GM13976 (cell line): ENCODE results near the gene SPTA1.
"Not testable (repeated sequence)": the region's sequence is repeated elsewhere in the genome, so short reads cannot be mapped to it uniquely, and the experiment has no call there.

Experiments used
- DNase-seq: peaks from one replicate; pipeline ENCODE4 v3.0.0; 2012; ENCODE audit warnings: low spot score
- in situ Hi-C: fragments of 300-500 bp; cut with MboI; formaldehyde crosslinking; loops from one replicate; pipeline ENCODE4 v1.12.0; 2022; ENCODE audit warnings: low sequenced_read_pairs, mixed read lengths, inconsistent platforms; ENCODE audit not compliant: unreplicated experiment
- TF ChIP-seq, protein P1 (sequence below): IDR thresholded peaks from 2 replicates; pipeline ENCODE4 v1.5.1; 2012; ENCODE audit warnings: borderline replicate concordance, mild to moderate bottlenecking; ENCODE audit not compliant: insufficient read depth; ENCODE audit errors: extremely low read depth, missing control alignments, control extremely low read depth

SPTA1 gene

DNA sequence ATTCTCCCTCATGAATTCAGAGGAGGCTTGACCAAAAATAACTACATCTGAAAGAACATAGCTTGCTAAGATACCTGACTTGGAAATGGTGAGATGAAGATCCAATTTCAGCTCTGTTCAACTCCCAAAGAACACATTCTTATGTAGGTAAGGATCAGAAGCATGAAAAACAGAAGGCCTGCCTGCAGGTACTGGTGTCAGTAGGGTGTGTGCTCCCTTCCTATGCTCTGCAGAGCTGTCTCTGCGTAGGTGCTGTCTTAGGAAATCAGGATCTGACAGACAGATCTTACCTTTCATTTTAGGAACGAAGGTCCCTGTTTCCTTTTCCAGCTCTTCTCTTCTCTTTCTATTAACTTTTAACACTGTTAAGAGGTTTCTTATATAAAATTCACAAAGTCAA is 19.6 kb upstream of the SPTA1 start:
- TF ChIP-seq, protein P1, sequence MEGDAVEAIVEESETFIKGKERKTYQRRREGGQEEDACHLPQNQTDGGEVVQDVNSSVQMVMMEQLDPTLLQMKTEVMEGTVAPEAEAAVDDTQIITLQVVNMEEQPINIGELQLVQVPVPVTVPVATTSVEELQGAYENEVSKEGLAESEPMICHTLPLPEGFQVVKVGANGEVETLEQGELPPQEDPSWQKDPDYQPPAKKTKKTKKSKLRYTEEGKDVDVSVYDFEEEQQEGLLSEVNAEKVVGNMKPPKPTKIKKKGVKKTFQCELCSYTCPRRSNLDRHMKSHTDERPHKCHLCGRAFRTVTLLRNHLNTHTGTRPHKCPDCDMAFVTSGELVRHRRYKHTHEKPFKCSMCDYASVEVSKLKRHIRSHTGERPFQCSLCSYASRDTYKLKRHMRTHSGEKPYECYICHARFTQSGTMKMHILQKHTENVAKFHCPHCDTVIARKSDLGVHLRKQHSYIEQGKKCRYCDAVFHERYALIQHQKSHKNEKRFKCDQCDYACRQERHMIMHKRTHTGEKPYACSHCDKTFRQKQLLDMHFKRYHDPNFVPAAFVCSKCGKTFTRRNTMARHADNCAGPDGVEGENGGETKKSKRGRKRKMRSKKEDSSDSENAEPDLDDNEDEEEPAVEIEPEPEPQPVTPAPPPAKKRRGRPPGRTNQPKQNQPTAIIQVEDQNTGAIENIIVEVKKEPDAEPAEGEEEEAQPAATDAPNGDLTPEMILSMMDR, result no peak
- DNase-seq, result no peak
- in situ Hi-C loops, result no loop called here

DNA sequence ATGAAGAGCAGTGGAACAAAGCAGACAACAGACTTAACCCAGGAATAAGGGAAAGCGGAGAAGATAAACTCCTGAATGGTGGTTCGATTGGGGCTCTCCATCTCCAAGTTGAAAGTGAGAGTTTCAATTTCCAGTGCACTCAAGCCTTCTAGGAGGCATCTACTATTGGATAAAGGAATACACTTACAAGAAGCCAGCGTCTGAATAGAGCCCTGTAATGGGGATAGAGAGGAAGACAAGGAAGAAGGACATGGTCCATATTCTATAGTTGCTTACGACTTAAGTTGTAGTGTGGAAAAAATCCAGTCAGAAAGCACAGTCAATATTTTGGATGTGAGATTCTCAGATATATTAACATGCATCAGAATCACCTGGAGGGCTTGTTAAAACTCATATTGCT is 14.0 kb upstream of the SPTA1 start, which contains the start of gene OR6K2:
OR6K2 (minus strand) TSS at position 101 of the 400 bp plus-strand sequence; CDS start at position 101, 0 bp downstream.
- in situ Hi-C loops, result no loop called here
- TF ChIP-seq, protein P1, result no peak
- no peak for DNase-seq

DNA sequence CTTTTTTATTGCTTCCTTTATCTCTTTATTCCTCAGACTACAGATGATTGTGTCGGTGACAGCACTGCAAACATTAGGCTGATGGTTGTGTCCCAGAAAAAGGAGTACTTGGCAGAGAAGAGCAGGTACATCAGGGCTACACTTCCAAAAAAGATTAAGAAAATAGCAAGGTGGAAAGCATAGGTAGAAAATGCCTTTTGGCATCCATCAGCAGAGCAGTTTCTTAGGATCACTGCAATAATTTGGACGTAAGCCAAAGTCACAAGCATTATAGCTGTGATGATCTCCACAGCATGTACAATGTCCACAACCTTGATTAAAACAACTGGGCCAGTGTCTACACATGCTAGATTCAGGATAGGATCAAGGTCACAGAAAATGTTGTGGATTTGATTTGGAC is 8.1 kb upstream of the SPTA1 start:
- no peak for DNase-seq
- in situ Hi-C loops, result no loop called here
- TF ChIP-seq, protein P1, result no peak

DNA sequence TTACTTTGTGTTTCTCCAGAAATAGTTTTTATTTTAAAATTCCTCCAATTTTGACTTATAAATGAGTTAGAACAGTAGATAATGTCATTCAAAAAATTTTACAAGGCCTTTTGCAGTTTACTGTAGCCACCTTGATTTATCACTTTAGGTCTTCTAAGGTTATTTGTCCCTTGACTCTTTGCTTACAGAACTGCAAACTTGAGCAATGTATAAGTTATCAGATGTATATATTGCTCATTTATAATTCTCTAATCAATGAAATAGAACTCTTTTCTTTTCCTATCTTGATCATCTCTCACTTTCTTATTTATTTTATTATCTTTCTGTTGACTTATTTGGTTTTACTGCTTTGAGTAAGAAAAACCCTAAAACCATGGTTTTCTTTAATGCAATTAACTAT is 5.8 kb upstream of the SPTA1 start:
- in situ Hi-C loops, result no loop called here
- no peak for DNase-seq
- TF ChIP-seq, protein P1, result no peak

DNA sequence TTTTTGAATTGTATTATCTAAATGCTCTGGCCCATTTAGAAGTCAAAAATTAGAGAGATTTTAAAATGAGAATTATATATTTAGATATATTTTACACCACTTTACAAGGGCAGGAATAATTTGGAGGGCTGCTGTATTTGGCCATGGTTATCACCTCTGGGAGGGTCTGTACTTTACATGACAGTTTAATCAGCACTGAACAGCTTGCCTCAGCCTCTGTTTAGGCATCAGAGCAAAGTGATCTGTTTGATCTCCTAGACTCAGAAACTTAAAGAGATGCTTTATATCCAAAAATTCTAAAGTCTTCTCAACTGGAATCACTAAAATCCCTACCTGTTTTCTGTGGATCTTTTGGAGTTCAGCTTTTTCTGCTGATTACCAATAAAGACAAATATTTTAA is 5.4 kb upstream of the SPTA1 start:
- in situ Hi-C loops, result no loop called here
- TF ChIP-seq, protein P1, result no peak
- no peak for DNase-seq

DNA sequence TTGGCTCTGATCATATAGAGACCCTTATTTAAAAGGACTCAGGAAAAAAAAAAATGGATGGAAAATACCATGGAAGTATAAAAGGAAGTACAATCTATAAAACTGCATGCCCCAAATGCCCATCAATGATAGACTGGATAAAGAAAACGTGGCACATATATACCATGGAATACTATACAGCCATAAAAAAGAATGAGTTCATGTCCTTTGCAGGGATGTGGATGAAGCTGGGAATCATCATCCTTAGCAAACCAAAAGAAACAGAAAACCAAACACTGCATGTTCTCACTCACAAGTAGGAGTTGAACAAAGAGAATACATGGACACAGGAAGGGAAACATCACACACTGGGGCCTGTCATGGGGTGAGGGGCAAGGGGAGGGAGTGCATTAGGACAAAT is 4.6 kb upstream of the SPTA1 start:
- DNase-seq, in situ Hi-C loops: not testable (repeated sequence)

DNA sequence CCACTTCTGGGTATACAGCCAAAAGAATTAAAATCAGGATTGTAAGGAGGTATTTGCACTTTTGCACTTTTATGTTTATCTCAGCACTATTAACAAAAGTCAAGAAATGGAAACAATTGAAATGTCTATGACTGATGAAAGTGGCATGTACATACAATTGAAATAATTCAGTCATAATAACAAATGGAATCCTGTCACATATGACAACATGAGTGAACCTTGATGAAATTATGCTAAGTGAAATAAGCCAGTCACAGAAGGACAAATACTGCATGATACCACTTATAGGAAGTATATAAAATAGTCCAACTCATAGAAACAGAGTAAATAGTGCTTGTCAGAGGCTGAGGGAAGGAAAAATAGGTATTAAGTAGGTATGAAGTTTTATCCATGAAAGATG is 3.4 kb upstream of the SPTA1 start:
- TF ChIP-seq, protein P1, result no peak
- no peak for DNase-seq
- in situ Hi-C loops, result no loop called here
